GM12875 (cell line): ENCODE data around the gene TMPRSS6.

ENCODE experiments used
- H3K4me3 ChIP-seq: one replicate; pipeline ENCODE4 v1.5.1; 2011; ENCODE audit warnings: low read depth, low read length, control low read depth
- TF ChIP-seq, protein P1 (sequence below): IDR thresholded peaks from 2 replicates; pipeline ENCODE4 v1.5.1; 2011; ENCODE audit warnings: low read depth, mild to moderate bottlenecking, control low read depth, inconsistent platforms, low read length, moderate library complexity, borderline replicate concordance; ENCODE audit not compliant: insufficient read depth

TMPRSS6 gene

DNA sequence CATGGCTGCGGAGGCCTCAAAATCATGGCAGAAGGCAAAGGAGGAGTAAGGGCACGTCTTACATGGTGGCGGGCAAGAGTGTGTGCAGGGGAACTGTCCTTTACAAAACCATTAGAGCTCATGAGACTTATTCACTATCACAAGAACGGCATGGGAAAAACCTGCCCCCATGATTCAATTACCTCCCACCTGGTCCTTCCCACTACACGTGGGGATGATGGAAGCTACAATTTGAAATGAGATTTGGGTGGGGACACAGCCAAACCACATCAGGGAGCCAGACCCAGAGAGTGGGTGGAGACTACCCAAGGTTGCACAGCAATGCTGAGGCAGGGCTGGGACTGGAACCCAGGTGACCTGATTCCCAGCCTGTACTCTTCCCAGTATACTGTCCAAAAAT is 8.6 kb upstream of the TMPRSS6 start:
- TF ChIP-seq, protein P1, sequence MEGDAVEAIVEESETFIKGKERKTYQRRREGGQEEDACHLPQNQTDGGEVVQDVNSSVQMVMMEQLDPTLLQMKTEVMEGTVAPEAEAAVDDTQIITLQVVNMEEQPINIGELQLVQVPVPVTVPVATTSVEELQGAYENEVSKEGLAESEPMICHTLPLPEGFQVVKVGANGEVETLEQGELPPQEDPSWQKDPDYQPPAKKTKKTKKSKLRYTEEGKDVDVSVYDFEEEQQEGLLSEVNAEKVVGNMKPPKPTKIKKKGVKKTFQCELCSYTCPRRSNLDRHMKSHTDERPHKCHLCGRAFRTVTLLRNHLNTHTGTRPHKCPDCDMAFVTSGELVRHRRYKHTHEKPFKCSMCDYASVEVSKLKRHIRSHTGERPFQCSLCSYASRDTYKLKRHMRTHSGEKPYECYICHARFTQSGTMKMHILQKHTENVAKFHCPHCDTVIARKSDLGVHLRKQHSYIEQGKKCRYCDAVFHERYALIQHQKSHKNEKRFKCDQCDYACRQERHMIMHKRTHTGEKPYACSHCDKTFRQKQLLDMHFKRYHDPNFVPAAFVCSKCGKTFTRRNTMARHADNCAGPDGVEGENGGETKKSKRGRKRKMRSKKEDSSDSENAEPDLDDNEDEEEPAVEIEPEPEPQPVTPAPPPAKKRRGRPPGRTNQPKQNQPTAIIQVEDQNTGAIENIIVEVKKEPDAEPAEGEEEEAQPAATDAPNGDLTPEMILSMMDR, result no peak

DNA sequence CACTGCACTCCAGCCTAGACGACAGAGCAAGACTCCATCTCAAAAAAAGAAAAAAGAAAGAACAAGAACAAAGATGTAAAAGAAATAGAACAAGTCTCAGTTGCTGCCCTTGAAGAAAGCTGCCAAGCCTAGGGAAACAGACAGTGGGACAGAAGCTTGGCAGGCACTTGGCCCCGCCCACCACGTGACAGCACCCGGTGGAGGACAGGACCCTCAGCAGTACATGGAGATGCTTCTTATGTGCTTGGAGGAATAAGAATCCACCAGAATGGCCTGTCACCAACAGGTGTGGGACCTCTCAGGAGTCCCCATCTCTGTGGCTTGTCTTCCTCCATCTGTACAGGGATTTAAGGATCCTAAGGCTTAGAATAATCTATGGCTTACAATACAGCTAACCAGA is 7.6 kb upstream of the TMPRSS6 start:
- no peak overlapping the region for H3K4me3 ChIP-seq
- TF ChIP-seq, protein P1, result no peak

More for the DNA sequence above, 8.6 kb upstream of the TMPRSS6 start:
- no peak overlapping the region for H3K4me3 ChIP-seq

DNA sequence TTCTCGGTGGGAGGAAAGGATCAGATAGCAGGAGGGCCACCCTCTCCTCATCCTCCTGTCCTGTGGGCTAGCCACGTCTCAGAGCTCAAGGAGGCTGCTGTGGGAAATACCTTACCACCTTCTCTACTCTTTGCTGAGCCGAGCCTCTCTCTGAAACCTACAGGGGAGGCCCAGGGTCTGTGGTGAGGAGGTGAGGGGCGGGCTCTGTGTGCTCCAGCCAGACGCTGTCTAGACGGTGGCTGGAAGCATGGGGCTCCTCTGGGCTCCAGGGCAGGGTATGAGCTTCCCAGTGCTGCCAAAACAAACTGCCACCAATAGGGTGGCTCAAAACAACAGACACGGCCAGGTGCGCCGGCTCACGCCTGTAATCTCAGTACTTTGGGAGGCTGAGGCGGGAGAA is 5.5 kb upstream of the TMPRSS6 start:
- TF ChIP-seq, protein P1, result no peak
- H3K4me3 ChIP-seq, result no peak overlapping the region

DNA sequence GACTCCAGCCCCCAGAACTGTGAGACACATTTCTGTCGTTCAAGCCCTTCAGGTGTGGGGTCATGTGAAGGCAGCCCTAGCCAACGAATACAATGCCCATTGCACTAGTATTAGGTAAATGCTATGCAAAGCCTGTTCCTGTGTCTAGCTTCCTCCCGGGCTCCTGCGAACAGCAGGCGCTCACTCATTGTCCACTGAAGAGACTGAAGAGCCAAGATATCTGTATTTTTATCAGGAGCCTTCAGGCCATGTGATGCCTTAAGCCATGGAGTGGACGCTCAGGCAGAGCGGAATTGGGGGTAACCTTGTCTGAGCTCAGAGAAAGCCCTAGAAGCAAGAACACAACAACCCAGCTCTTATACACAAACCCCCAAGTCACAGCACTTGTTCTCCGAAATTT is 4.2 kb upstream of the TMPRSS6 start:
- H3K4me3 ChIP-seq, result no peak overlapping the region
- TF ChIP-seq, protein P1, result no peak

DNA sequence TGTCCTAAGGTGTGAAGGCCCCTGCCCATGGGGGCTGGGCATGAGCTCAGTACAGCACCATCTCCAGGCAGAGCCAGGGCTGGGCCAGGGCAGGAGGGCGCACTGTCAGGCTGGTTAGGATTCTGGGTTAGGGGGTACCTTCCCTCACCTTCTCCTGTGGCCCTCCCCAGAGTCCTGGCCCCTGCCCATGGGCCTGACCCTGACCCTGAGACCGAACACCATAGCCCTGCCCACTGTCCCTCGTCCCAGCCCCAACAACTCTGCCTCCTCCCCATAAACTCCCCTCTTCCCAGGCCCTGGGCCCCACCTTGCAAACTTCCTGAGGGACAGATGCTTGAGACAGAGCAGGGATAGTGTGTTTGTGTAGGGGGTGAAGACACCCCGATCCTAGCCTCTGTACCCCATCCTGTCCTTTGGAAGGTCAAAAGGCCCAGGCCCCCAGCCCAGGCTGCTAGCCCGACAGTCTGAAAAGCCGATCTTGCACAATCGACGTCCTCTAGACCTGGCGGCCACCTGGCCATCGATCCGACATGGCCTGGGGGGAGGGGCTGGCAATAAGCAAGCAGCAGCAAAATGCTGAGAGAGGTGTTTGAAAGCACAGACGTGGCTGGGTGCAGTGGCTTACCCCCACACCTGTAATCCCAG is 2.7 kb upstream of the TMPRSS6 start:
- no peak overlapping the region for H3K4me3 ChIP-seq
- TF ChIP-seq, protein P1, result no peak

DNA sequence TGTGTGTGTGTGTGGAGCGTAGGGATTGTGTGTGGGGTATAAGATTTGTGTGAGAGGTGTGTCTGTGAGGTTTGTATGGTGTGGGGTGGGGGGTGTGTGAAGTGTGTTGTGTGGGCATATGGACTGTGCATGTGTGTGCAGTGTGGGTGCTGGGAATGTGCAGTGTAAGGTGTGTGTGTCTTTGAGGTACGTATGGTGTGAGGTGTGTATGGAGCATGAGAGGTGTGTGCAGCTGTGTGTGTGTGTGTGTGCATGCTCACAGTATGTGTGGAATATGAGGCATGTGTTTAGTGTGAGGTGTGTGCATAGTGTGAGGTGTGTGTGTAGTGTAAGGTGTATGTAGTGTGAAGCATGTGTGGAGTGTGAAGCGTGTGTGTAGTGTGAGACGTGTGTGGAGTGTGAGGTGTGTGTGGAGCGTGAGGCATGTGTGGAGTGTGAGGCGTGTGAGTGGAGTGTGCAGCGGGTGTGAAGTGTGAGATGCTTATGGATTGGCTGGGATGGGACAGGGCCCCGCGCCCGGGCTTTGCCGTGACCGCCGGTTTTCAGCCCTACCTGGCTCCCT is 1.7 kb upstream of the TMPRSS6 start:
- TF ChIP-seq, protein P1, result no peak
- no peak overlapping the region for H3K4me3 ChIP-seq

DNA sequence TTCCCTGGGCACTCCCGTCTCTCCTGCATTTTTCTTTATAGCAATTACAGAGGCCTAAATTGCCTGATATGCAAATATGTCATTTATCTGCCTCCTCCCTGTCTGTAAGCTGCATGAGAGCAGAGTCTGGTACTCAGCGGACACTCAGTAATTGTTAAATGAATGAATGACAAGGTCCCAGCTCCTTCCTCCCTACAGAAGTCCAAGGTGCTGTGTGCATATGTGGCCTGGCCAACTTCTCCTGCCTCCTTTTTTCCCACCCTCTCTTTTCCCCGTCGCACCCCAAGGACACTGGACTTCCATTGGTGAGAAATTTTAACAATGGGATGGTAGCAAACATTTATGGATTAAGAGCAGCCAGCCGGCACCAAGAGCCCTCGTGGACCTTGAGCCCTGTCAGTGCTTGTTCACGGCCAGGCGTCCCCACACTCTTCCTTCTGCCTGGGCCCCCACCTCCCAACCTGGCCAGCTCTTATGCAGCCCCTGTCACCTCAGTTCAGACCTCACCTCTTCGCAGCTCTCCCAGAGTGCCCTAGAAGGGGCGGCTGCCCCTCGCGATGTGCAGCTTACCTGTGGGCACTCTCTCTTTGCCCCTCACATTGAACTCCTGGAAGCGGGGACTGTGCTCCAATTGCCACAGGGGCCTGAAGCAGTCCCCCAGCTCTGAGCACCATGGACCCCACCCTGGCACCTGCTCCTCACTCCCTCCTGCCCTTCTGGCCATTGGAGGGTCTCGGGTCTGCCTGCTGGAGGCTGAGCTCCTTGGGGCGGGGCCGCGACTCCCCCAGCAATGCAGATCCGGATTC is 1.5 kb downstream of the TMPRSS6 start:
- H3K4me3 ChIP-seq, result no peak overlapping the region
- TF ChIP-seq, protein P1, result no peak
